ENCODE results near the gene COMT. TPM values are rescaled to one million over a fixed set of nuclear protein-coding genes. Genes with fewer than 3 reads are reported as not detected.
A peak's percentile ranks its signal among the peaks of the same experiment; 100 is the strongest.

Gene COMT
- total RNA-seq, 1 donor = 288 TPM

DNA sequence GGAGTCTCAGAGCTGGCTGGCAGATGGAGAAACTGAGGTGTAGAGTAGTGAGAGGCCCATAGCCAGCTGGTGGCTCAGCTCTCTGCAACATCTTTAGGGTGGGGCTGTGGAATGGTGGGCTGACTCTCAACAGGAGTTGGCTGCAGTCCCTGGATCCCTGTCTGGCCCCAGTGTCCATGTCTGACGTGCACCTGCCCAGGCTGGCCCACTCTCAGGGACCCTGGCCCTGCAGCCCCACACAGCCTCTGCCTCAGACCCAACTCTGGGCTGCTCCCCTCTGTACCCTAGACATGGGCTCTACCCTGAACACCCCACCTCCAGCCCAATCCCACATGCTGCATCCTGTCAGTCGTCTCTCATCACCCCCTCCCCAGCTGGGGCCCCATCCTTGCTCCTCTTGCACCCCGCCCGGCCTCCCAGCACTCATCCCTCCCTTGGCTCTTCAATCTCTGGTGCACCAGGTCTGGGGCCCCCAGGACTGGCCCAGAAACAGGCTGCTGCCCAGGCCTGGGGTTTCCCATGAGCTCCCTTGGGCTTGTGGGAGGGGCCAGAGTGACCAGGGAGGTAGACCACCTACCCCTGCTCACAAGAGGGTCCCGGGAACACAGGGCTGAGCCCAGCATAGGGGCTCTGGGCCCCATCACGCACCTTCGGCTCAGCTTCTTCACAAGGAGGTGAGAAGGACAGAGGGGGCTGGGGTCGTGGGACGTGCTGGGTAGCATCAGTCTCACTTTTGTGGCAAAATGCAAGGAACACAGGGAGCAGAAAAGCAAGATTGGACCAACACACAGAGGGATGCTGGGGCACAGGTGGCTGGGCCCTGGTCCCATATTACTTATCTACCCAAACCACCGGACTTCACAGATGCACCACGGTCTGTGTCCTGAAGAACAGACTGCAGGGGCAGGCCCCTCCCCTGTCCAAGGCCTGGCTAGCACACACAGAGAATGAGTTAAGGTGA is 43.6 kb downstream of the COMT start:
- TF ChIP-seq, protein P1, sequence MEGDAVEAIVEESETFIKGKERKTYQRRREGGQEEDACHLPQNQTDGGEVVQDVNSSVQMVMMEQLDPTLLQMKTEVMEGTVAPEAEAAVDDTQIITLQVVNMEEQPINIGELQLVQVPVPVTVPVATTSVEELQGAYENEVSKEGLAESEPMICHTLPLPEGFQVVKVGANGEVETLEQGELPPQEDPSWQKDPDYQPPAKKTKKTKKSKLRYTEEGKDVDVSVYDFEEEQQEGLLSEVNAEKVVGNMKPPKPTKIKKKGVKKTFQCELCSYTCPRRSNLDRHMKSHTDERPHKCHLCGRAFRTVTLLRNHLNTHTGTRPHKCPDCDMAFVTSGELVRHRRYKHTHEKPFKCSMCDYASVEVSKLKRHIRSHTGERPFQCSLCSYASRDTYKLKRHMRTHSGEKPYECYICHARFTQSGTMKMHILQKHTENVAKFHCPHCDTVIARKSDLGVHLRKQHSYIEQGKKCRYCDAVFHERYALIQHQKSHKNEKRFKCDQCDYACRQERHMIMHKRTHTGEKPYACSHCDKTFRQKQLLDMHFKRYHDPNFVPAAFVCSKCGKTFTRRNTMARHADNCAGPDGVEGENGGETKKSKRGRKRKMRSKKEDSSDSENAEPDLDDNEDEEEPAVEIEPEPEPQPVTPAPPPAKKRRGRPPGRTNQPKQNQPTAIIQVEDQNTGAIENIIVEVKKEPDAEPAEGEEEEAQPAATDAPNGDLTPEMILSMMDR (IDR thresholded peaks at IDR 0.05; ENCODE audit: extremely low read depth, low read depth, low read length) = no peak
- no peak overlapping the region for H3K4me2 ChIP-seq (ENCODE audit: insufficient read depth, low read length)

DNA sequence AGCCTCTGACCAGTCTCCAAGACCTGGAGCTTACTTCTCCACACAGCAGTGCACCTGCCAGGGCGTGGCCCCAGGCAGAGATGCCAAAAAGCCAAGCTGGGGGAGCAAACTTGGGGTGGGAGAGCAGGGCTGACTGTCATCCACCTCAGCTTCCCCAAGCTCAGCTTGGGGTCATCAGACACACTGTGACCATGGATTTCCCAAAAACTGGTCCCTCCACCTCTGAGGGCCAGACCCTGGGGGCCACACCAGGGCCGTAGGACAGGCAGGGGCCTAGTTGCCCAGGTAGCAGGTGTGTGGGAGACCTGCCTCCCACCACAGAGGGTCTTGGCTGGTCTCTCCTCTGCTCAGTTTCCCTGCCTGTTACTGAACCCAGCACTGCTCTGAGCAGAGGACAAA is 44.4 kb downstream of the COMT start:
- Histone ChIP-seq H3K27ac (ENCODE audit: low read depth, low read length) (no peak overlapping the region), H3K4me1 (ENCODE audit: insufficient read depth, low read length) (peaks cover 26% of the 10 kb centered on the region), H3K9me3 (ENCODE audit: low read depth, low read length) (no peaks in the 10 kb centered on the region), H3K27me3 (ENCODE audit: insufficient read depth, low read length) (no peaks in the 10 kb centered on the region), H2AFZ (ENCODE audit: low read length) (peak overlapping the region; percentile 62), H3K4me3 (ENCODE audit: insufficient read depth, low read length) (peak overlapping the region; percentile 81), H3K79me2 (ENCODE audit: insufficient read depth, low read length) (peaks cover 17% of the 10 kb centered on the region), H3K36me3 (ENCODE audit: insufficient read depth, low read length) (no peaks in the 10 kb centered on the region), H3K4me2 (ENCODE audit: insufficient read depth, low read length) (peak overlapping the region; percentile 91), H4K20me1 (ENCODE audit: insufficient read depth, low read length) (peaks cover 36% of the 10 kb centered on the region)
- TF ChIP-seq, protein P1 (IDR thresholded peaks at IDR 0.05; ENCODE audit: extremely low read depth, low read depth, low read length) = no peak
- no peak for DNase-seq (ENCODE audit: insufficient read length, low spot score, missing footprints)

More for the DNA sequence above, 43.6 kb downstream of the COMT start:
- Histone ChIP-seq H3K27me3 (ENCODE audit: insufficient read depth, low read length) (no peaks in the 10 kb centered on the region), H3K27ac (ENCODE audit: low read depth, low read length) (no peak overlapping the region), H3K9me3 (ENCODE audit: low read depth, low read length) (no peaks in the 10 kb centered on the region), H3K4me3 (ENCODE audit: insufficient read depth, low read length) (no peak overlapping the region), H3K36me3 (ENCODE audit: insufficient read depth, low read length) (no peaks in the 10 kb centered on the region), H2AFZ (ENCODE audit: low read length) (no peak overlapping the region), H4K20me1 (ENCODE audit: insufficient read depth, low read length) (peaks cover 40% of the 10 kb centered on the region), H3K79me2 (ENCODE audit: insufficient read depth, low read length) (peaks cover 17% of the 10 kb centered on the region), H3K4me1 (ENCODE audit: insufficient read depth, low read length) (peaks cover 21% of the 10 kb centered on the region)
- peak; percentile 77 for DNase-seq (ENCODE audit: insufficient read length, low spot score, missing footprints)

DNA sequence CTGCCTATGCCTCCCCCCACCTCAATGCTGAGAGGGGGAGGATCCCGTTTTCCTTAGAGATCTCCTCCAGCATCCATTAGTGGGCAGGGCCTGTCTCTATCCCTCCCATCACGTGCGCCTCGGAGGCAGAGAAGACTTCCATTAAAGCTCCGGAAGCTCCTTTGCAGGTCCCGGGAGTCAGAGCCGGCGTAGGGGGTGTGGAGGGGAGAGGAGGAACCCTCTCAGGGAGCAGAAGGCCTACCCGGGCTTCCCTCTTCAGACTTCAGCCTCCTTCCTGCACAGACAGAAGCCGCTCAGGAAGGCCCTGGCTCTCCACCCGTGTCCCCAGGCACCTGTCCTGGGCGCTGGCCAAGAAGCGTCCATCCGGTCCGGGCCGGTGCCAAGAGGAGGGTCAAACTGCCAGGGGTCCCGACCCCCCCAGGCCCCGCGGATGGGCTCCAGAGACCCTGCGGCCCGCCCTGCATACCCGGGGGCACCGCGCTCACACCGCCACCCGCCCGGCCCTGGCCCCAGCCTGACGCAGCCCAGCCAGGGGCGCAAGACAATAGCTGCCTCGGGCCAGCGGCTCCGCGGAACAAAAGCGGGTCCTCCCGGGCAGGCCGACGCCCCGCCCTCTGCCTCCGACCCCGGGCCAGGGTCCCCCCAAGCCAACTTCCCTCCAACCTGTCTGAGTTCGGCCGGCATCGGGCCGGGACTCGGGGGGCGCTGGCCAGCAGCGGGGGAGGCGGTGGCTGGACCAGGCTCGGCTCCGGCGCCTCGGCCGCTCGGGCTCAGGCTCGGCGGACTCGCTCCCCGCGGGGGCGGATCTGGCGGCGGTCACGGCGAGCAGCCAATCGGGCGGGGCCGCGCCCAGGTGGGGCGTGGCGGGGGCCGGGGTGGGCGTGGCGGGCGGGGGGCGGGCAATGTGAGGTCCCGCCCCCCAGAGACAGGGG is 45.1 kb downstream of the COMT start:
- H2AFZ ChIP-seq (ENCODE audit: low read length) = peak overlapping the region; percentile 62
- no peaks in the 10 kb centered on the region for H3K27me3 ChIP-seq (ENCODE audit: insufficient read depth, low read length)
- peaks cover 36% of the 10 kb centered on the region for H4K20me1 ChIP-seq (ENCODE audit: insufficient read depth, low read length)
- TF ChIP-seq, protein P1 (IDR thresholded peaks at IDR 0.05; ENCODE audit: extremely low read depth, low read depth, low read length) = no peak
- H3K4me2 ChIP-seq (ENCODE audit: insufficient read depth, low read length) = peak overlapping the region; percentile 91
- peak overlapping the region; percentile 81 for H3K4me3 ChIP-seq (ENCODE audit: insufficient read depth, low read length)
- no peaks in the 10 kb centered on the region for H3K9me3 ChIP-seq (ENCODE audit: low read depth, low read length)
- H3K4me1 ChIP-seq (ENCODE audit: insufficient read depth, low read length) = peaks cover 31% of the 10 kb centered on the region
- DNase-seq (ENCODE audit: insufficient read length, low spot score, missing footprints) = peak; percentile 100
- H3K79me2 ChIP-seq (ENCODE audit: insufficient read depth, low read length) = peaks cover 17% of the 10 kb centered on the region
- no peak overlapping the region for H3K27ac ChIP-seq (ENCODE audit: low read depth, low read length)
- H3K36me3 ChIP-seq (ENCODE audit: insufficient read depth, low read length) = no peaks in the 10 kb centered on the region

Measured in osteoblast (primary cell).